Stimulated activated CD8-positive, alpha-beta memory T cell treated with anti-CD3 and anti-CD28 coated beads, Interleukin-4, amount 100 ng/mL, for 24 hours (primary cell): ENCODE results near the gene TMEM270.
"Not testable (repeated sequence)": the region's sequence is repeated elsewhere in the genome, so short reads cannot be mapped to it uniquely, and the experiment has no call there.

ENCODE experiments used
- DNase-seq: peaks from one replicate; pipeline ENCODE4 v3.0.0-alpha.2; 2020; ENCODE audit warnings: low read depth

TMEM270 gene

GRCh38 chr7:73832806-73833205 is 28.2 kb upstream of the TMEM270 start:
- no peak for DNase-seq

GRCh38 chr7:73833251-73833919 is 27.6 kb upstream of the TMEM270 start:
- no peak for DNase-seq

GRCh38 chr7:73834626-73835191 is 26.2 kb upstream of the TMEM270 start:
- DNase-seq: no peak

DNA sequence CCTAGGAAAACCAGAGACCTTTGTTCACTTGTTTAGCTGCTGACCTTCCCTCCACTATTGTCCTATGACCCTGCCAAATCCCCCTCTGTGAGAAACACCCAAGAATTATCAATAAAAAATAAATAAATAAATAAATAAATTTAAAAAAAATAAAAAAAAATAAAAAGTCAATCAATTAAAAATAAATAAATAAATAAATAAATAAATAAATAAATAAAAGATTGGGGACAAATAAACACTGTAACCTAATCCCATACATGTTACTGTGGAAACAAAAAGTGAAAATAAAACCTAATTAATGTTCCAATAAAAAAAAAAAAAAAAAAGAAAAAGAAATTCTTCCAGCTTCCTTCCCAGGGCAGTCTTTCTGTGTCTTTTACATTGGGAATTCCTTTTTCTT is 23.8 kb upstream of the TMEM270 start:
- DNase-seq: not testable (repeated sequence)

- DNase-seq: no peak
These were observed 22.3 kb upstream of the TMEM270 start for GRCh38 chr7:73838642-73839041.

- DNase-seq: no peak
These were observed 21.7 kb upstream of the TMEM270 start for GRCh38 chr7:73839290-73839689.

GRCh38 chr7:73839743-73840714 is 20.9 kb upstream of the TMEM270 start:
- DNase-seq: no peak

DNA sequence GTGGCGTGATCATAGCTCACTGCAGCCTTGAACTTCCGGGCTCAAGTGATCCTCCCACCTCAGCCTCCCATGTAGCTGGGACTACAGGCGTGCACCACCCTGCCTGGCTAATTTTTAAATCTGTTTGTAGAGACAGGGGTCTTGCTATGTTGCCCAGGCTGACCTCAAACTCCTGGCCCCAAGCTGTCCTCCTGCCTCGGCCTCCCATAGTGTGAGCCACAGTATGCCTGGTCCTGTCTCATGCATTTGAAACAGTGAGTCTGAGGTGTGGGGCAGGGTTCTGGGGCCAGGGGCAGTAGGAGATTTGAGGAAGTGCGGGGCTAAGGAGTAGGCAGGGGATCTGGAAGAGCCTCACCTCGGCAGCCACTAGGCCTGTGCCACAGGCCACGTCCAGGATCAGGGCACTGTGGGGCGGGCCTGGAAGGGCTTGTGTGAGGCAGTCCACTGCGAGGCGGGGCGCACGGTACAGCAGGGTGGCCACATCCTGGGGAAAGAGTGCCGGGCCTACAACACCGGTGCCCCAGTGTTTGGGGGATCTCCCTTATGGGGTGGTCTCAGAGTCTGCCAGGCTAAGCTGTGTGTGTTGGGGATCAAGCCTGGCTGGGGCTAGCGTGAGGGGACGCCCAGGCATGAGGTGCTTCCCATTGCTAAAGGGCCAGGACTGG is 20.1 kb upstream of the TMEM270 start:
- no peak for DNase-seq

DNA sequence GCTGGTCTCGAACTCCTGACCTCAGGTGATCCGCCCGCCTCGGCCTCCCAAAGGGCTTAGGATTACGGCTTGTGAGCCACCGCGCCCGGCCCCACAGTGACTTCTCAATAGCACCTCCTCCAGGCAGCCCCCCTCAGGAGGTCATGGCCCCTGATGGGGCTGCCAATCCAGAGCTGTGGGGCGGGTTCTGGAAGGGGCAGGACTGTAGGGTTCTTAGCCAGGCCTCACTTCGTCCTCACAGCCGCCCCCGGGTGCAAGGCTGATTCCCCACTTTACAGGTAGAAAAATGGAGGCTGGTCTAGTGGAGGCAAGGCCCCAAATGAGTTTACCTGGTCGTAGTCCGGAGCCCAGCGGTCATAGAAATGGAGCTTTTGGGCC is 19.3 kb upstream of the TMEM270 start:
- no peak for DNase-seq

GRCh38 chr7:73842067-73842976 is 18.6 kb upstream of the TMEM270 start, which contains the start of gene METTL27:
TSS of gene METTL27 (minus strand) at chr7:73842516. CDS start at chr7:73842140, 376 bp downstream.
- DNase-seq: peak; percentile 84

DNA sequence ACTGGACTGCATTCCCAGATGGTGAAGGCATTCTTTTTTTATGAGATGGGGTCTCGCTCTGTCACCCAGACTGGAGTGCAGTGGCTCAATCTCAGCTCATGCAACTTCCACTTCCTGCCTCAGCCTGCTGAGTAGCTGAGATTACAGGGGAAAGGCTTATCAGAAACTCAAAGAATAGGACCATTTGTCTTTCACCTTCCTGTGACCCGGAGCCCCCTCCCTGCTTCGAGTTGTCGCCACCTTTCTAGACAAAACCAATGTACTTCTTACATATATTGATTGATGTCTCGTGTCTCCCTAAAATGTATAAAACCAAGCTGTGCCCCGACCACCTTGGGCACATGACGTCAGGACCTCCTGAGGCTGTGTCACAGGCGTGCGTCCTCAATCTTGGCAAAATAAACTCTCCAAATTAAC is 16.8 kb upstream of the TMEM270 start:
- DNase-seq: no peak

DNA sequence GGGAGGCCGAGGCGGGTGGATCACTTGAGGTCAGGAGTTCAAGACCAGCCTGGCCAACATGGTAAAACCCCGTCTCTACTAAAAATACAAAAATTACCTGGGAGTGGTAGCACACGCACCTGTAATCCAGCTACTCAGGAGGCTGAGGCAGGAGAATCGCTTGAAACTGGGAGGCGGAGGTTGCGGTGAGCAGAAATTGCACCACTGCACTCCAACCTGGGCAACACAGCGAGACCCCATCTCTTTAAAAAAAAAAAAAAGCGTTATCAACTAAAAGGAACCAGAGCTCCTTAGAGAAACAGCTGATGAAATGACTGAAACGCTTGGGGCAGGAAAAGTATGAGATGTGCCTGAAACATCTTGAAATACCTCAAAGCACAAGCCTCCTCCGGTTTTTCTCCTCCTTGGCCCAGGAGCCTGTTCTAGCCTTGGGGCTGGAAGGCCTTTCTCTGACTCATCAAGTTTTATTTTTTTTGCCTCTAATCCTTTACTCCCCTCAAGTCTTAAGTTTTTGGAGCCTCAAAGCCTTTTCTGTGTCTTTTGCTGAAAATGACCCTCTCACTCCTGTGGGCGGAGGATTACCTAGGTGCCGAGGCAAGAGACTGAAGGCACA is 16.0 kb upstream of the TMEM270 start:
- no peak for DNase-seq

- not testable (repeated sequence) for DNase-seq
These were observed 15.2 kb upstream of the TMEM270 start for GRCh38 chr7:73845701-73846195.

GRCh38 chr7:73847941-73848723 is 12.8 kb upstream of the TMEM270 start:
- no peak for DNase-seq

- no peak for DNase-seq
These were observed 10.2 kb upstream of the TMEM270 start for GRCh38 chr7:73850781-73851207.

DNA sequence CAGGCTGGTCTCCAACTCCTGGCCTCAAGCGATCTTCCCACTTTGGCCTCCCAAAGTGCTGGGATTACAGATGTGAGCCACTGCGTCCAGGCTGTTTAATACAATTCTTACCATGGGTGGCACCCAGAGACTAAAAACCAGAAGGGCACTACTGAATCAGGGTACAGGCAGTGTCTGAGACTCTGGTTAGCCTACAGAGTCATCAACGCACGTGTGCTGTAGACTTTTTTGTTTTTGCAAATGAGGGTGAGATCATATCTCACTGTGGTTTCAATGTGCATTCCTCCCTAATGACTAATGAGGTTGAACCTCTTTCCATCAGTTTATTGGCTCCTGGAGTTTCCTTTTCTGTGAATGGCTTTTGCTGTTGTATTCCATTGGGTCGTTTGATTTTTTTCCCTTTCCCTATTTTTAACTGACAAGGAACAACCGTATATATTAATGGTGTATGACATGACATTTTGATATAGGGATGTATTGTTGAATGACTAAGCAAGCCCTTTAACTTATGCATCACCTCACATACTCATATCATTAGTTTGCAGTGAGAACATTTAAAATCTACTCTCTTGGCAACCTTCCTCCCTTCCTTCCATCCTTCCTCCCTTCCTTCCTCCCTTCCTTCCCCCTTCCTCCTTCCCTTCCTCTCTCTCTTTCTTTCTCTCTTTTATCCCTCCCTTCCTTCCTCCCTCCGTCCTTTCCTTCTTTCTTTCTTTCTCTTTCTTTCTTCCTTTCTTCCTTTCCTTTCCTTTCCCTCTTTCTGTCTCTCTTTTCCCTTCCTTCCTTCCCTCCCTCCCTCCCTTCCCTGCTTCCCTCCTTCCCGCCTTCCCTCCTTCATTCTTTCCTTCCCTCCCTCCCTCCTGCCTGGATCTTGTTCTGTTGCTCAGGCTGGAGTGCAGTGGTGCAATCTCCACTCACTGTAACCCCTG is 9.3 kb upstream of the TMEM270 start:
- no peak for DNase-seq

DNA sequence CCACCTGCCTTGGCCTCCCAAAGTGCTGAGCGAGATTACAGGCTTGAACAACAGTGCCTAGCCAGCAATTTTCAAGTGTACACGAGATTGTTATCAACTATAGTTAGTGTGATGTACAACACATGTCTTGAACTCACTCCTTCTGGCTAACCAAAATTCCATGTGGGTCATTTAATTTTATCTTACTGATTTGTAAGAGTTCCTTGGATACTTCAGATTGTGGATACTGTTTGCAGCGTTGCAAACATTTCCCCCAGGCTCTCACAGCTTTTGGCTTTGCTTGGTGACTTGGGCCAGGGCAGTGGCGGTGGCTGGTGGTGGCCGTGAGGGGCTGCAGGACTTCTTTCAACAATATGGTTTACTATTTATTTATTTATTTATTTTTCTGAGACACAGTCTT is 8.5 kb upstream of the TMEM270 start:
- no peak for DNase-seq

- DNase-seq: no peak
These were observed 4.0 kb upstream of the TMEM270 start for GRCh38 chr7:73856941-73857340.

- no peak for DNase-seq
These were observed 2.2 kb upstream of the TMEM270 start for GRCh38 chr7:73858807-73859206.
